ENCODE measurements around the gene CALCOCO2. TPM values are rescaled to one million over a fixed set of nuclear protein-coding genes. Genes with fewer than 3 reads are reported as not detected.
"Not testable (repeated sequence)": the region's sequence is repeated elsewhere in the genome, so short reads cannot be mapped to it uniquely, and the experiment has no call there.

CALCOCO2 gene
- total RNA-seq, 1 donor from 2014 or later = 45.1 TPM

DNA sequence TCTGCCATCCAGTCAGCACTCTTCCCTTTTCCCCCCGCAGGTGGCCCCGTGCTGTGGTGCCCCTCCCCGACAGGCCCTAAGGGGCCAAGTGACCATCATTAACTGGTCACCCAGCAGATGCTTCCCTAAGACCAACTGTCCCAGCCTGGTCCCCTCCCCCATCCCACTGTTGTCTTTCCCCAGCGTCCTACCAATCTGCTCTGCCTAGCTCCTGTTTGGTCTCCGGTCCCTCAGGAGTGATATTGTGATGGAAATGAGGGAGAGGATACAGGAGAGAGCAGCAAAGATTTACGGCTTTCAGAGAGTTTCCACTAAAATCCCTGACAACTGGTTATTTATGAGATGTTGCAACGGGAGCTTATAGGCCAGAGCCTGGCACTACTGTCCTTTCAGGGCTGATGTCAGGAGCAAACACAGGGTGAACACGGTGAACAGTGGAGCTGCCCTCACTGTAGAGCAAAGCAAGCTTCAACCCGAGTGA, 12.4 kb upstream of the CALCOCO2 start:
- TF ChIP-seq, protein P1, sequence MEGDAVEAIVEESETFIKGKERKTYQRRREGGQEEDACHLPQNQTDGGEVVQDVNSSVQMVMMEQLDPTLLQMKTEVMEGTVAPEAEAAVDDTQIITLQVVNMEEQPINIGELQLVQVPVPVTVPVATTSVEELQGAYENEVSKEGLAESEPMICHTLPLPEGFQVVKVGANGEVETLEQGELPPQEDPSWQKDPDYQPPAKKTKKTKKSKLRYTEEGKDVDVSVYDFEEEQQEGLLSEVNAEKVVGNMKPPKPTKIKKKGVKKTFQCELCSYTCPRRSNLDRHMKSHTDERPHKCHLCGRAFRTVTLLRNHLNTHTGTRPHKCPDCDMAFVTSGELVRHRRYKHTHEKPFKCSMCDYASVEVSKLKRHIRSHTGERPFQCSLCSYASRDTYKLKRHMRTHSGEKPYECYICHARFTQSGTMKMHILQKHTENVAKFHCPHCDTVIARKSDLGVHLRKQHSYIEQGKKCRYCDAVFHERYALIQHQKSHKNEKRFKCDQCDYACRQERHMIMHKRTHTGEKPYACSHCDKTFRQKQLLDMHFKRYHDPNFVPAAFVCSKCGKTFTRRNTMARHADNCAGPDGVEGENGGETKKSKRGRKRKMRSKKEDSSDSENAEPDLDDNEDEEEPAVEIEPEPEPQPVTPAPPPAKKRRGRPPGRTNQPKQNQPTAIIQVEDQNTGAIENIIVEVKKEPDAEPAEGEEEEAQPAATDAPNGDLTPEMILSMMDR (IDR thresholded peaks at IDR 0.05; ENCODE audit: insufficient read depth, low read length, poor library complexity, severe bottlenecking) = no peak
- DNase-seq (ENCODE audit: low read depth) = no peak
- H3K36me3 ChIP-seq (ENCODE audit: control insufficient read depth, insufficient read depth, low read length) = no peaks in the 10 kb centered on the region
- no peak overlapping the region for H3K4me3 ChIP-seq (ENCODE audit: low read depth, low read length)
- peaks cover 20% of the 10 kb centered on the region for H3K27me3 ChIP-seq (ENCODE audit: control insufficient read depth, insufficient read depth, low read length)

DNA sequence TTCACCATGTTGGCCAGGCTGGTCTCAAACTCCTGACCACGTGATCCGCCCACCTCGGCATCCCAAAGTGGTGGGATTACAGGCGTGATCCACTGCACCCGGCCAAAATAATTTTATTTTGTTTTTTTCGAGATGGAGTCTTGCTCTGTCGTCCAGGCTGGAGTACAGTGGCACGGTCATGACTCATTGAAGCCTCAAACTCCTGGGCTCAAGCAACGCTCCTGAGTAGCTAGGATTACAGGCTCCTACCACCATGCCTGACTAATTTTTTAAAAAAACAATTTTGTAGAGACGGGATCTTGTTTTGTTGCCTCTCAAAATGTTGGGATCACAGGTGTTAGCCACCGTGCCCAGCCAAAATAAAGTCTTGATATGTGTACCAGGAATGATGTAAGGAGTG, 11.4 kb upstream of the CALCOCO2 start:
- Histone ChIP-seq H3K36me3 (ENCODE audit: control insufficient read depth, insufficient read depth, low read length) (no peaks in the 10 kb centered on the region), H3K4me3 (ENCODE audit: low read depth, low read length) (no peak overlapping the region), H3K27me3 (ENCODE audit: control insufficient read depth, insufficient read depth, low read length) (peaks cover 20% of the 10 kb centered on the region)
- TF ChIP-seq, protein P1 (IDR thresholded peaks at IDR 0.05; ENCODE audit: insufficient read depth, low read length, poor library complexity, severe bottlenecking) = no peak
- DNase-seq (ENCODE audit: low read depth) = no peak

DNA sequence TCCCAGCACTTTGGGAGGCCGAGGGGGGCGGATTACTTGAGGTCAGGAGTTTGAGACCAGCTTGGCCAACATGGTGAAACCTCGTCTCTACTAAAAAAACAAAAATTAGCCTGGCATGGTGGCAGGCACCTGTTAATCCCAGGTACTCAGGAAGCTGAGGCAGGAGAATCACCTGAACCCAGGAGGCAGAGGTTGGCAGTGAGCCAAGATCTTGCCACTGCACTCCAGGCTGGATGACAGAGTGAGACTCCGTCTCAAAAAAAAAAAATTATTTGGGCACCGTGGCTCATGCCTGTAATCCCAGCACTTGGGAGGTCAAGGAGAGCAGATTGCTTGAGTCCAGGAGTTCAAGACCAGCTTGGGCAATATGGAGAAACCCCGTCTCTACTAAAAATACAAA, 9.9 kb upstream of the CALCOCO2 start:
- DNase-seq (ENCODE audit: low read depth); H3K4me3 ChIP-seq (ENCODE audit: low read depth, low read length); H3K36me3 ChIP-seq (ENCODE audit: control insufficient read depth, insufficient read depth, low read length): not testable (repeated sequence)
- peaks cover 18% of the 10 kb centered on the region for H3K27me3 ChIP-seq (ENCODE audit: control insufficient read depth, insufficient read depth, low read length)

DNA sequence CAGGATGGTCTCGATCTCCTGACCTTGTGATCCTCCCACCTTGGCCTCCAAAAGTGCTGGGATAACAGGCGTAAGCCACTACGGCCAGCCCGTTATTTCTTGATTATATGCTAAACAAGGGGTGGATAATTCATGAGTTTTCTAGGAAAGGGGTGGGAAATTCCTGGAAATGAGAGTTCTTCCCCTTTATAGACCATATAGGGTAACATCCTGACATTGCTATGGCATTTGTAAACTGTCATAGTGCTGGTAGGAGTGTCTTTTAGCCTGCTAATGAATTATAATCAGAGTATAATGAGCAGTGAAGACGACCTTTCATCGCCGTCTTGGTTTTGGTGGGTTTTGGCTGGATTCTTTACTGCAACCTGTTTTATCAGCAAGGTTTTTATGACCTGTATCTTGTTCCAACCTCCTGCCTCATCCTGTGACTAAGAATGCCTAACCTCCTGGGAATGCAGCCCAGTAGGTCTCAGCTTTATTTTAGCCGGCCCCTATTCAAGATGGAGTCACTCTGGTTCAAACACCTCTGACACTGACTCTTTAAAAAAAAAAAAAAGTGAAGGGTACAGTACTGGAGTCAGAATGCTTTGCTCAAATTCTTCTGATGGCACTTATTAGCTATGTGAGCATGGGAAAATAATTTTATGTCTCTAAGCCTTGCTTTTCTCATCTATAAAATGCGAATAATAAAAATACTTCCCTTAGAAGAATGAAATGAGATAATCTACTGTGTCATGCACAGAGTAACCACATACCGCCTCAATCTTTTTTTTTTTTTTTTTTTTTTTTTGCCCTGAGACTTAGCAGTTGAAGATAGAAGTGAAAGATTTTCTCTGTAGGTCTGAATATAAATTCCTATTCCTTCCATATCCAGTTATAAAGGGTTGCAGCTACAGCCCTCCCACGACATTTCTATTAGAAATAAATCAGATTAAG, 5.1 kb upstream of the CALCOCO2 start:
- H3K4me3 ChIP-seq (ENCODE audit: low read depth, low read length) = no peak overlapping the region
- no peak for DNase-seq (ENCODE audit: low read depth)
- no peaks in the 10 kb centered on the region for H3K27me3 ChIP-seq (ENCODE audit: control insufficient read depth, insufficient read depth, low read length)
- TF ChIP-seq, protein P1 (IDR thresholded peaks at IDR 0.05; ENCODE audit: insufficient read depth, low read length, poor library complexity, severe bottlenecking) = no peak
- no peaks in the 10 kb centered on the region for H3K36me3 ChIP-seq (ENCODE audit: control insufficient read depth, insufficient read depth, low read length)

DNA sequence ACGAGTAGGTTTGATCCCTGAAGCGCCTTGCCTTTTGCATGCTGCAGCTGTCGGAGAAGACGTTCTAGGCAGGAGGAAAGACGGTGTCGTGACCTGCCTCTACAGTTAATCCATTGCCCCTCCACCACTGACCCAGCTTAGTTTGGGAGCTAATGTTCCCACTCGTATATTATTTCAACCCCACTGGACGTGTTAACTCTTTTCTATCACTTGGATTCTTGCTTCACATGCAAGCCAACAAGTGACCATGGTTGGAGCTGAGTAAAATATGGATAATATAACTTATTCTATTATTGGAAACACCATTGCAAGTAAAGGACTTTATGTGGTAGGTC, 681 bp downstream of the CALCOCO2 start:
- TF ChIP-seq, protein P1 (IDR thresholded peaks at IDR 0.05; ENCODE audit: insufficient read depth, low read length, poor library complexity, severe bottlenecking) = no peak
- Histone ChIP-seq H3K4me3 (ENCODE audit: low read depth, low read length) (peak overlapping the region; percentile 63), H3K27me3 (ENCODE audit: control insufficient read depth, insufficient read depth, low read length) (no peaks in the 10 kb centered on the region), H3K36me3 (ENCODE audit: control insufficient read depth, insufficient read depth, low read length) (no peaks in the 10 kb centered on the region)
- DNase-seq (ENCODE audit: low read depth) = no peak

DNA sequence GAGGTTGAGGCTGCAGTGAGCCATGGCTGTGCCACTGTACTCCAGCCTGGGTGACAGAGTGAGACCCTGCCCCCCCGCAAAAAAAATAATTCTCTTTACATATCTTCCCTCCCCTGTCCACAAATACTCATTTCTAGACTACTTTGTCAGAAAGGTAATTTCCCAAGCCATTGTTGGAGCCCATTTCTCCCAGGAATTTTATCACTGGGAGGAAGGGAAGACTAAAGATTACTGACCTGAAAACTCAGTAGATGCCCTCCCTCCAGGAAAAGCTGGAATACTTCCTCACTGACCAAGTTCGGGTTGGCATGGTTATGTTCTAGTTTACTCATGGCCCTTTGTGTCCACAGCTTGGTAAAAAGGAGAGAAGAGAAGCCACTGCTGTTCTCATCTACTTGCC, 4.1 kb downstream of the CALCOCO2 start:
- TF ChIP-seq, protein P1 (IDR thresholded peaks at IDR 0.05; ENCODE audit: insufficient read depth, low read length, poor library complexity, severe bottlenecking) = no peak
- Histone ChIP-seq H3K27me3 (ENCODE audit: control insufficient read depth, insufficient read depth, low read length) (no peaks in the 10 kb centered on the region), H3K36me3 (ENCODE audit: control insufficient read depth, insufficient read depth, low read length) (no peaks in the 10 kb centered on the region), H3K4me3 (ENCODE audit: low read depth, low read length) (no peak overlapping the region)
- no peak for DNase-seq (ENCODE audit: low read depth)
